Caco-2 (cell line): ENCODE results near the gene KDM1A. TPM values are rescaled to one million over a fixed set of nuclear protein-coding genes. Genes with fewer than 3 reads are reported as not detected.

Experiments used
- BruUV-seq: library from RNA; stranded (reverse); fragments of 400-500 nt; replicated peaks from 2 replicates; lab custom pipeline; 2021; lab: Mats Ljungman, UMichigan
- CTCF ChIA-PET: fragments of 300-600 bp; sonication (Branson Sonifier 250); formaldehyde crosslinking; loops from one replicate; lab custom pipeline; 2022; ENCODE audit warnings: antibody characterized with exemption; lab: Charles Lee
- POLR2A ChIA-PET: fragments of 300-600 bp; sonication (Branson Sonifier 250); formaldehyde crosslinking; loops from one replicate; lab custom pipeline; 2022; ENCODE audit warnings: antibody characterized with exemption; lab: Charles Lee
- DNase-seq, 2 experiments: peaks; one replicate each; pipeline versions ENCODE4 v3.0.0 to v3.0.0-alpha.2; 2020 to 2022
- H3K27me3 ChIP-seq: replicated peaks from 2 replicates; pipeline ENCODE4 v1.6.0; 2011; ENCODE audit warnings: low read length; ENCODE audit not compliant: control insufficient read depth, insufficient read depth
- H3K36me3 ChIP-seq: 2 replicates; pipeline ENCODE4 v1.5.1; 2011; ENCODE audit warnings: low read length; ENCODE audit not compliant: control insufficient read depth, insufficient read depth
- H3K4me1 ChIP-seq: fragments of 250-450 bp; sonication (Bioruptor Pico); 2 replicates; pipeline ENCODE4 v1.5.1; 2020; ENCODE audit warnings: mild to moderate bottlenecking
- H3K4me3 ChIP-seq: 2 replicates; pipeline ENCODE4 v1.5.1; 2011; ENCODE audit warnings: low read depth, mild to moderate bottlenecking, control low read depth, low read length
- H3K9me3 ChIP-seq: fragments of 250-450 bp; sonication (Bioruptor Pico); 2 replicates; pipeline ENCODE4 v1.5.1; 2020; ENCODE audit warnings: mild to moderate bottlenecking, moderate library complexity
- H3K27ac Mint-ChIP-seq: one replicate; pipeline ENCODE4 v1.8.0; 2022; ENCODE audit warnings: mixed read lengths; ENCODE audit not compliant: unreplicated experiment
- H3K27me3 Mint-ChIP-seq: one replicate; pipeline ENCODE4 v1.8.0; 2022; ENCODE audit warnings: mixed read lengths; ENCODE audit not compliant: insufficient read depth, unreplicated experiment
- H3K36me3 Mint-ChIP-seq: one replicate; pipeline ENCODE4 v1.8.0; 2022; ENCODE audit warnings: mild to moderate bottlenecking, mixed read lengths; ENCODE audit not compliant: insufficient read depth, unreplicated experiment
- H3K4me1 Mint-ChIP-seq: one replicate; pipeline ENCODE4 v1.8.0; 2022; ENCODE audit warnings: low read depth, mixed read lengths; ENCODE audit not compliant: unreplicated experiment
- H3K4me3 Mint-ChIP-seq: one replicate; pipeline ENCODE4 v1.8.0; 2022; ENCODE audit warnings: mild to moderate bottlenecking, moderate library complexity, mixed read lengths; ENCODE audit not compliant: unreplicated experiment
- H3K9me3 Mint-ChIP-seq: one replicate; pipeline ENCODE4 v1.8.0; 2022; ENCODE audit warnings: mixed read lengths; ENCODE audit not compliant: unreplicated experiment
- CTCF ChIP-seq, 2 experiments: fragments of 200-600 bp in 1 of 2; IDR thresholded peaks; 1 replicate in 1 of 2; 2 replicates in 1 of 2; pipeline versions ENCODE4 v1.5.1 to v1.8.0; 2011 to 2022; ENCODE audit warnings: antibody characterized with exemption in 1 of 2, control low read depth in 1 of 2, inconsistent platforms in 1 of 2, low read depth in 1 of 2, low read length in 1 of 2, mild to moderate bottlenecking in 1 of 2, moderate library complexity in 1 of 2; ENCODE audit not compliant: insufficient read depth in 1 of 2, severe bottlenecking in 1 of 2, unreplicated experiment in 1 of 2
- intact Hi-C: fragments of 100-400 bp; cut with micrococcal nuclease; formaldehyde crosslinking; loops from one replicate; pipeline ENCODE4 v1.10.0; 2022; ENCODE audit not compliant: unreplicated experiment
- total RNA-seq: library from RNA; stranded (reverse); gene quantifications from 2 replicates; pipeline ENCODE4 v1.2.3, GENCODE V29; 2022

The KDM1A gene
- total RNA-seq, 1 experiment from 2014 or later: 83.0 TPM

DNA sequence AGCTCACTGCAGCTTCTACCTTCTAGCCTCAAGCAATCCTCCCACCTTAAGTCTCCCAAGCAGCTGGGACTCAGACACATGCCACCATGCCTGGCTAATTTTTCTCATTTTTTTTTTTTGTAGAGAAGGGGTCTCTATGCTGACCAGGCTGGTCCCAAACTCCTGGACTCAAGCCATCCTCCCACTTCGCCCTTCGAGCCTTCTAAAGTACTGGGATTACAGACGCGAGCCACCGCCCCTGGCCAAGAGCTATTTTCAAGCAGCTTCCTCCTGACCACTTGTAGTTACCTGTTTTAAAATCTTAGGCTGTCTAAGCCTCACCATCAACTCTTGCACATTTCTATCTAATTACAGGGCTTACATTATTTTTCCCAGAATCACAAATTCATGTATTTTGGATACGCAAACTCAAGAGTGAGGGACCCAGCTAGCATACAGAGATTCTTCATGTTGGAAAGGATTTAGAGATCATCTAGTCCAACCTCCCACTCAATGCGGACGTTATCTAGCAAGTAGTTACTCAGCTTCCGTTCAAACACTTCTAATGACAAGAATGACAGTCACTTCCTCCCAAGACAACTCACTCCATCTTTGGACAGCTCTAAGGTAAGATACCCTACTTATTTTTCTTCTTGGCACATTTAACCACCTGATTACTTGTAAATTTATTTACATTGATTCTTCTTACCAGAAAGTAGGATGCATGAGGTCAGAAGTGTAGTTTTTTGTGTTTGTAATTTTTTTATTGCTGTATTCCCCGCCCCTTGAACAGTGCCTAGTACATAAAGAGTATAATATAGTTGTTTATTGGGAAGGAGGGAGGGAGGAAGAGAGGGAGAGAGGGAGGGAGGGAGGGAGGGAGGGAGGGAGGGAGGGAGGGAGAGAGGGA is 84.0 kb downstream of the KDM1A start:
- intact Hi-C loops: no loop called here
- Mint-ChIP-seq H3K4me3 (no peak overlapping the region), H3K27ac (no peak overlapping the region), H3K4me1 (peaks cover 37% of the 10 kb centered on the region), H3K9me3 (no peaks in the 10 kb centered on the region), H3K36me3 (no peaks in the 10 kb centered on the region), H3K27me3 (no peaks in the 10 kb centered on the region)
- H3K4me1 ChIP-seq: peaks cover 15% of the 10 kb centered on the region
- ChIA-PET CTCF (interaction anchor here (0.7 kb wide), 1 partner anchor 81 kb away, joined by 3 read pairs; no protein-coding TSS in a partner anchor), POLR2A (interaction anchor here (0.7 kb wide), 1 partner anchor 64 kb away, joined by 3 read pairs; no protein-coding TSS in a partner anchor)
- no peak for DNase-seq
- H3K4me3 ChIP-seq: no peak overlapping the region
- no TSS peak for BruUV-seq
- TF ChIP-seq CTCF (IDR thresholded peaks at IDR 0.05; ENCODE audit: insufficient read depth in 1 of 2, low read depth in 1 of 2, low read length in 1 of 2, severe bottlenecking in 1 of 2, unreplicated experiment in 1 of 2): no peak
- H3K9me3 ChIP-seq: no peaks in the 10 kb centered on the region
- H3K27me3 ChIP-seq: no peaks in the 10 kb centered on the region
- no peaks in the 10 kb centered on the region for H3K36me3 ChIP-seq

DNA sequence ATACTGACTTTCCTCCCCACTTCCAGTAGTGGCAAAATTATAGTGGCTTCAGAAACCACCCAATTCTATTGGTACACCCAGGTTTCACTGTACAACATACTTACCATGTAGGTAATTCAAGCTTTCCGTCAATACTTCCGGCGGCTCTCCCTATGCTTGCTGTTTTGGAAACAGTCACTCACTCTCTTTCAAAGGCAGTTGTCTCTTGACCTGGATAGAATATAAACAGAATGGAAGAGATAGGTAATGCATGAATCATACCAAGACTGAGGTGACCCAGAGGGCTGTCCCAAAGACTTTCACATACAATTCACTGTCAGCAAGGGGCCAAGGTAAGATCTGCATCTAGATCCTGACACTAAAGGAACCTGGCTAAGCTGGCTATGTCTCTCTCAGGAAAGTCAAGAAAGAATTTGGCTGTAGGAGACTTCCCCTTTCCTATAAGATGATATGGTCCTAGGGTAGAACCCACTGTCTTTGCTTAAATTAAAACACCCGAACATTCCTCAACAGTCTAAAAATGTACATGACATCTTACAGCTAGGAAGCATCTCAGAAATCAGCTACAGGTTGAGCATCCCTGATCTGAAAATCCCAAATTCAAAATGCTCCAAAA is 89.8 kb downstream of the KDM1A start:
- ChIA-PET POLR2A (no interaction called here), CTCF (no interaction called here)
- Histone ChIP-seq H3K27me3 (no peaks in the 10 kb centered on the region), H3K9me3 (no peaks in the 10 kb centered on the region), H3K4me3 (no peak overlapping the region), H3K4me1 (peaks cover 4% of the 10 kb centered on the region; the same call in 1 of the 2 replicates), H3K36me3 (no peaks in the 10 kb centered on the region)
- Mint-ChIP-seq H3K4me1 (peaks cover 19% of the 10 kb centered on the region), H3K27me3 (no peaks in the 10 kb centered on the region), H3K27ac (no peak overlapping the region), H3K9me3 (no peaks in the 10 kb centered on the region), H3K36me3 (no peaks in the 10 kb centered on the region), H3K4me3 (no peak overlapping the region)
- intact Hi-C loops: no loop called here
- DNase-seq: no peak
- no peak for TF ChIP-seq CTCF (IDR thresholded peaks at IDR 0.05; ENCODE audit: insufficient read depth in 1 of 2, low read depth in 1 of 2, low read length in 1 of 2, severe bottlenecking in 1 of 2, unreplicated experiment in 1 of 2)
- BruUV-seq: no TSS peak

DNA sequence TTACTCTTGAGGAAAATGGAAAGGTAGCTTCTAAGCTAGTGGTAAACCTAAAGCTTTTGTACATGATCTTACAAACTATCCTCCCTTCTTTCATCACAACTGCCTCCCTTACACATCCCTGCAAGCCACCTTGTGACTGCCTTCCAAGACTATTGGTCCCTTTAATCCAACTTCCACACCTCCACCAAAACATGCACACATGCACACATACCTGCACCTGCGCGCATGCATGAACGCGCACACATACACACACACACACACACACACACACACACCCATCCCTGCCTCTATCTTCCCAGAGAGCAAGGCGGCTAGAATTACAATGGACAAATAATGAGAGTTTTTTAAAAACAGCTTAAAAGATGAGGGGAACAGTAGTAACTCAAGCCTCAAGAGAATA is 91.1 kb downstream of the KDM1A start:
- no peak for DNase-seq
- H3K27ac Mint-ChIP-seq: no peak overlapping the region
- ChIA-PET CTCF (interaction anchor here (0.7 to 1.3 kb wide), 2 partner anchors 11 to 77 kb away, joined by 3 to 6 read pairs; no protein-coding TSS in a partner anchor), POLR2A (no interaction called here)
- H3K4me1 Mint-ChIP-seq: peaks cover 19% of the 10 kb centered on the region
- Histone ChIP-seq H3K4me3 (no peak overlapping the region), H3K9me3 (no peaks in the 10 kb centered on the region), H3K4me1 (peaks cover 16% of the 10 kb centered on the region), H3K36me3 (no peaks in the 10 kb centered on the region), H3K27me3 (no peaks in the 10 kb centered on the region)
- TF ChIP-seq CTCF (IDR thresholded peaks at IDR 0.05; ENCODE audit: insufficient read depth in 1 of 2, low read depth in 1 of 2, low read length in 1 of 2, severe bottlenecking in 1 of 2, unreplicated experiment in 1 of 2): no peak
- H3K9me3 Mint-ChIP-seq: no peaks in the 10 kb centered on the region
- intact Hi-C loops: no loop called here
- no peak overlapping the region for H3K4me3 Mint-ChIP-seq
- H3K27me3 Mint-ChIP-seq: no peaks in the 10 kb centered on the region
- no TSS peak for BruUV-seq
- no peaks in the 10 kb centered on the region for H3K36me3 Mint-ChIP-seq
